ENCODE data around the gene SIAH3.

SIAH3 gene

GRCh38 chr13:45752510-45752909, 99.0 kb downstream of the SIAH3 start:
- Histone ChIP-seq H4K20me1 (ENCODE audit: control insufficient read depth, insufficient read depth, low read depth, low read length) (no peaks in the 10 kb centered on the region), H3K4me2 (ENCODE audit: low read length) (no peak overlapping the region), H3K4me3 (ENCODE audit: low read length) (no peak overlapping the region), H3K27me3 (ENCODE audit: control insufficient read depth, low read length) (peaks cover 3% of the 10 kb centered on the region; the same call in 1 of the 2 replicates), H3K9me2 (replicated peaks; ENCODE audit: control insufficient read depth, low read length) (no peaks in the 10 kb centered on the region), H3K79me2 (ENCODE audit: control insufficient read depth, low read length) (no peaks in the 10 kb centered on the region), H3K9me3 (ENCODE audit: control insufficient read depth, insufficient read depth, low read length) (no peaks in the 10 kb centered on the region), H3K36me3 (ENCODE audit: control insufficient read depth, low read length) (no peaks in the 10 kb centered on the region), H3K27ac (ENCODE audit: low read depth, low read length) (no peak overlapping the region), H3F3A (ENCODE audit: control insufficient read depth, insufficient read depth) (no peaks in the 10 kb centered on the region), H3K4me1 (ENCODE audit: control insufficient read depth, low read length) (no peaks in the 10 kb centered on the region)
- TF ChIP-seq, protein P1, sequence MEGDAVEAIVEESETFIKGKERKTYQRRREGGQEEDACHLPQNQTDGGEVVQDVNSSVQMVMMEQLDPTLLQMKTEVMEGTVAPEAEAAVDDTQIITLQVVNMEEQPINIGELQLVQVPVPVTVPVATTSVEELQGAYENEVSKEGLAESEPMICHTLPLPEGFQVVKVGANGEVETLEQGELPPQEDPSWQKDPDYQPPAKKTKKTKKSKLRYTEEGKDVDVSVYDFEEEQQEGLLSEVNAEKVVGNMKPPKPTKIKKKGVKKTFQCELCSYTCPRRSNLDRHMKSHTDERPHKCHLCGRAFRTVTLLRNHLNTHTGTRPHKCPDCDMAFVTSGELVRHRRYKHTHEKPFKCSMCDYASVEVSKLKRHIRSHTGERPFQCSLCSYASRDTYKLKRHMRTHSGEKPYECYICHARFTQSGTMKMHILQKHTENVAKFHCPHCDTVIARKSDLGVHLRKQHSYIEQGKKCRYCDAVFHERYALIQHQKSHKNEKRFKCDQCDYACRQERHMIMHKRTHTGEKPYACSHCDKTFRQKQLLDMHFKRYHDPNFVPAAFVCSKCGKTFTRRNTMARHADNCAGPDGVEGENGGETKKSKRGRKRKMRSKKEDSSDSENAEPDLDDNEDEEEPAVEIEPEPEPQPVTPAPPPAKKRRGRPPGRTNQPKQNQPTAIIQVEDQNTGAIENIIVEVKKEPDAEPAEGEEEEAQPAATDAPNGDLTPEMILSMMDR (IDR thresholded peaks at IDR 0.05; ENCODE audit: low read depth, low read length, poor library complexity, severe bottlenecking): no peak
- TF ChIP-seq EZH2phosphoT487 (IDR thresholded peaks at IDR 0.05; ENCODE audit: borderline replicate concordance, low read length): no peak

DNA sequence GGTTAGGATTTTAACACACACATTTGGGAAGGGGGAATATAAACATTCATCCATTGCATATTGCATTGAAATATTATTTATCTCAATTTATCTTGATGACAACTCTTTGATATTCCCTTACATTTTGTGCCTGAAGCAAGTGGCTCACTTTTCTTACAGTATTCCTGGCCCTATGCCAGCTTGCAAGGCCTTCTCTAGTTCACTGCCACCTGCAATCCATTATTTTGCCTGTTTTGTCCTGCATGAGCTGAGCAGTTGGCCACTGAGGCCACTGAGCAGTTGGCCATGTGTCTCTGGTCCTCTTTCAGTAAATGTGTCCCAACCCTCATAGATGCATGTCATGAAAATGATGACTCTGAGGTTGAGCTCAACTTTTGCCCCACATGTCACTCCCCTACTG, 99.7 kb downstream of the SIAH3 start:
- TF ChIP-seq, protein P1 (IDR thresholded peaks at IDR 0.05; ENCODE audit: low read depth, low read length, poor library complexity, severe bottlenecking): no peak
- no peak for TF ChIP-seq EZH2phosphoT487 (IDR thresholded peaks at IDR 0.05; ENCODE audit: borderline replicate concordance, low read length)
- Histone ChIP-seq H3K4me3 (ENCODE audit: low read length) (no peak overlapping the region), H3K27me3 (ENCODE audit: control insufficient read depth, low read length) (peaks cover 3% of the 10 kb centered on the region; the same call in 1 of the 2 replicates), H3K79me2 (ENCODE audit: control insufficient read depth, low read length) (no peaks in the 10 kb centered on the region), H3F3A (ENCODE audit: control insufficient read depth, insufficient read depth) (no peaks in the 10 kb centered on the region), H3K27ac (ENCODE audit: low read depth, low read length) (no peak overlapping the region), H3K4me1 (ENCODE audit: control insufficient read depth, low read length) (no peaks in the 10 kb centered on the region), H3K36me3 (ENCODE audit: control insufficient read depth, low read length) (no peaks in the 10 kb centered on the region), H3K9me2 (replicated peaks; ENCODE audit: control insufficient read depth, low read length) (no peaks in the 10 kb centered on the region), H4K20me1 (ENCODE audit: control insufficient read depth, insufficient read depth, low read depth, low read length) (no peaks in the 10 kb centered on the region), H3K9me3 (ENCODE audit: control insufficient read depth, insufficient read depth, low read length) (no peaks in the 10 kb centered on the region), H3K4me2 (ENCODE audit: low read length) (no peak overlapping the region)

DNA sequence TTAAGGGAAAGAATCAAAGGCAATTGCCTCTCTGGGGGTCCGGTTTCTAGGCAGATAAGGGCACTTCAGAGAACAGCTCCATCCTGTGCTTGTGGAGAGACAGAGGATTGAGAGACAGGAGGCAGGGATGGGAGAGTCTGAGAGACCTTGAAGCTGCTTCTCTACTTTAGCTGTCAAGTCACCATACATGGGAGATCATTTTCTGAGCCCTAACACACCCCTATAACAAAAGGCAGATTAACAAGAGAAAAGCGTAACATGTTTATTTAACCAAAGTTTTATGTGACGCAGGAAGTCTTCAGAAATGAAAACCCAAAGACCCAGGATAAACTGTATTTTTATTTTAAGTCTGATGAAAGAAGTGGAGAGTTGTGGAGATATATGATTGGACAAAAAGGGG, 101.0 kb downstream of the SIAH3 start:
- Histone ChIP-seq H3K79me2 (ENCODE audit: control insufficient read depth, low read length) (no peaks in the 10 kb centered on the region), H3K27me3 (ENCODE audit: control insufficient read depth, low read length) (peaks cover 5% of the 10 kb centered on the region; the same call in 1 of the 2 replicates), H3K27ac (ENCODE audit: low read depth, low read length) (no peak overlapping the region), H3K4me2 (ENCODE audit: low read length) (no peak overlapping the region), H4K20me1 (ENCODE audit: control insufficient read depth, insufficient read depth, low read depth, low read length) (no peaks in the 10 kb centered on the region), H3F3A (ENCODE audit: control insufficient read depth, insufficient read depth) (no peaks in the 10 kb centered on the region), H3K9me3 (ENCODE audit: control insufficient read depth, insufficient read depth, low read length) (no peaks in the 10 kb centered on the region), H3K9me2 (replicated peaks; ENCODE audit: control insufficient read depth, low read length) (no peaks in the 10 kb centered on the region), H3K4me3 (ENCODE audit: low read length) (no peak overlapping the region), H3K4me1 (ENCODE audit: control insufficient read depth, low read length) (no peaks in the 10 kb centered on the region), H3K36me3 (ENCODE audit: control insufficient read depth, low read length) (no peaks in the 10 kb centered on the region)
- no peak for TF ChIP-seq EZH2phosphoT487 (IDR thresholded peaks at IDR 0.05; ENCODE audit: borderline replicate concordance, low read length)
- TF ChIP-seq, protein P1 (IDR thresholded peaks at IDR 0.05; ENCODE audit: low read depth, low read length, poor library complexity, severe bottlenecking): no peak
